Measurements from ENCODE around the gene OXTR.

OXTR gene

GRCh38 chr3:8800016-8800415 lies 30.6 kb upstream of the OXTR start:
- CTCF ChIA-PET = interaction anchor here (2.6 kb wide), 1 partner anchor 30 kb away, joined by 11 read pairs; the partner anchor contains the start of gene OXTR
- no peak overlapping the region for H3K4me3 ChIP-seq (ENCODE audit: low read depth, low read length)
- no peak overlapping the region for H3K27ac ChIP-seq (ENCODE audit: extremely low read depth, low read depth, low read length)
- H3K36me3 ChIP-seq (ENCODE audit: control insufficient read depth in 2 of 2, insufficient read depth in 1 of 2, low read length in 2 of 2) = no peaks in the 10 kb centered on the region
- POLR2A ChIA-PET = no interaction called here
- no peak for TF ChIP-seq ZNF23 (tag by site-specific recombination; IDR thresholded peaks at IDR 0.05; ENCODE audit: borderline replicate concordance)
- no peak for TF ChIP-seq GLIS1 (tag by site-specific recombination; IDR thresholded peaks at IDR 0.05)
- no peak for TF ChIP-seq ZNF544 (tag by site-specific recombination; IDR thresholded peaks at IDR 0.05)
- TF ChIP-seq ZNF571 (tag by site-specific recombination; IDR thresholded peaks at IDR 0.05) = no peak
- TF ChIP-seq ZNF148 (tag by site-specific recombination; IDR thresholded peaks at IDR 0.05; ENCODE audit: borderline replicate concordance) = no peak
- TF ChIP-seq ZNF19 (tag by site-specific recombination; IDR thresholded peaks at IDR 0.05; ENCODE audit: low read depth) = no peak
- H3K4me1 ChIP-seq (ENCODE audit: control insufficient read depth, insufficient read depth, low read length) = no peaks in the 10 kb centered on the region
- H3K9me3 ChIP-seq (ENCODE audit: control insufficient read depth, insufficient read depth, low read depth, low read length) = no peaks in the 10 kb centered on the region

- ChIA-PET CTCF (interaction anchor here (0.7 kb wide), 1 partner anchor 24 kb away, joined by 3 read pairs; no protein-coding TSS in a partner anchor), POLR2A (no interaction called here)
- H3K27ac ChIP-seq (ENCODE audit: extremely low read depth, low read depth, low read length) = no peak overlapping the region
- H3K4me1 ChIP-seq (ENCODE audit: control insufficient read depth, insufficient read depth, low read length) = no peaks in the 10 kb centered on the region
- H3K4me3 ChIP-seq (ENCODE audit: low read depth, low read length) = no peak overlapping the region
- no peaks in the 10 kb centered on the region for H3K9me3 ChIP-seq (ENCODE audit: control insufficient read depth, insufficient read depth, low read depth, low read length)
- no peak for TF ChIP-seq MZF1 (tag by site-specific recombination; IDR thresholded peaks at IDR 0.05; ENCODE audit: borderline replicate concordance)
- TF ChIP-seq ZNF555 (tag by site-specific recombination; conservative IDR thresholded peaks at IDR 0.05) = no peak
- no peak for TF ChIP-seq ZNF394 (tag by site-specific recombination; IDR thresholded peaks at IDR 0.05; ENCODE audit: borderline replicate concordance)
- no peak for TF ChIP-seq SETDB1 (IDR thresholded peaks at IDR 0.05; ENCODE audit: insufficient read length, low read length)
- no peak for TF ChIP-seq ZNF350 (tag by site-specific recombination; IDR thresholded peaks at IDR 0.05)
- TF ChIP-seq MEIS1 (CRISPR knock-in tag; IDR thresholded peaks at IDR 0.05; ENCODE audit: borderline replicate concordance) = no peak
- no peak for TF ChIP-seq PRDM6 (tag by site-specific recombination; IDR thresholded peaks at IDR 0.05)
- H3K36me3 ChIP-seq (ENCODE audit: control insufficient read depth in 2 of 2, insufficient read depth in 1 of 2, low read length in 2 of 2) = no peaks in the 10 kb centered on the region
Measured at GRCh38 chr3:8794247-8794646, 24.8 kb upstream of the OXTR start.

GRCh38 chr3:8793242-8793641 lies 23.8 kb upstream of the OXTR start:
- H3K4me1 ChIP-seq (ENCODE audit: control insufficient read depth, insufficient read depth, low read length) = no peaks in the 10 kb centered on the region
- H3K4me3 ChIP-seq (ENCODE audit: low read depth, low read length) = no peak overlapping the region
- CTCF ChIA-PET = interaction anchor here (0.5 to 1.0 kb wide), 3 partner anchors 24 to 723 kb away, joined by 3 read pairs; partner anchors contain the start of gene OXTR
- H3K27ac ChIP-seq (ENCODE audit: extremely low read depth, low read depth, low read length) = no peak overlapping the region
- POLR2A ChIA-PET = no interaction called here
- no peaks in the 10 kb centered on the region for H3K36me3 ChIP-seq (ENCODE audit: control insufficient read depth in 2 of 2, insufficient read depth in 1 of 2, low read length in 2 of 2)
- no peaks in the 10 kb centered on the region for H3K9me3 ChIP-seq (ENCODE audit: control insufficient read depth, insufficient read depth, low read depth, low read length)
- TF ChIP-seq WT1 (tag by site-specific recombination; IDR thresholded peaks at IDR 0.05) (no peak), ZNF670 (tag by site-specific recombination; IDR thresholded peaks at IDR 0.05; ENCODE audit: low read depth) (no peak), ZNF132 (tag by site-specific recombination; IDR thresholded peaks at IDR 0.05; ENCODE audit: borderline replicate concordance) (no peak), ZNF148 (tag by site-specific recombination; IDR thresholded peaks at IDR 0.05; ENCODE audit: borderline replicate concordance) (no peak), ZNF792 (tag by site-specific recombination; IDR thresholded peaks at IDR 0.05) (no peak), ZNF10 (tag by site-specific recombination; IDR thresholded peaks at IDR 0.05) (no peak), YY2 (tag by site-specific recombination; IDR thresholded peaks at IDR 0.05) (no peak), ZNF302 (tag by site-specific recombination; IDR thresholded peaks at IDR 0.05; ENCODE audit: low read depth) (no peak), ZNF785 (tag by site-specific recombination; IDR thresholded peaks at IDR 0.05) (no peak), ZNF391 (tag by site-specific recombination; IDR thresholded peaks at IDR 0.05; ENCODE audit: borderline replicate concordance, low read depth) (no peak)
